ENCODE data around the gene TAL1.

Gene TAL1

DNA sequence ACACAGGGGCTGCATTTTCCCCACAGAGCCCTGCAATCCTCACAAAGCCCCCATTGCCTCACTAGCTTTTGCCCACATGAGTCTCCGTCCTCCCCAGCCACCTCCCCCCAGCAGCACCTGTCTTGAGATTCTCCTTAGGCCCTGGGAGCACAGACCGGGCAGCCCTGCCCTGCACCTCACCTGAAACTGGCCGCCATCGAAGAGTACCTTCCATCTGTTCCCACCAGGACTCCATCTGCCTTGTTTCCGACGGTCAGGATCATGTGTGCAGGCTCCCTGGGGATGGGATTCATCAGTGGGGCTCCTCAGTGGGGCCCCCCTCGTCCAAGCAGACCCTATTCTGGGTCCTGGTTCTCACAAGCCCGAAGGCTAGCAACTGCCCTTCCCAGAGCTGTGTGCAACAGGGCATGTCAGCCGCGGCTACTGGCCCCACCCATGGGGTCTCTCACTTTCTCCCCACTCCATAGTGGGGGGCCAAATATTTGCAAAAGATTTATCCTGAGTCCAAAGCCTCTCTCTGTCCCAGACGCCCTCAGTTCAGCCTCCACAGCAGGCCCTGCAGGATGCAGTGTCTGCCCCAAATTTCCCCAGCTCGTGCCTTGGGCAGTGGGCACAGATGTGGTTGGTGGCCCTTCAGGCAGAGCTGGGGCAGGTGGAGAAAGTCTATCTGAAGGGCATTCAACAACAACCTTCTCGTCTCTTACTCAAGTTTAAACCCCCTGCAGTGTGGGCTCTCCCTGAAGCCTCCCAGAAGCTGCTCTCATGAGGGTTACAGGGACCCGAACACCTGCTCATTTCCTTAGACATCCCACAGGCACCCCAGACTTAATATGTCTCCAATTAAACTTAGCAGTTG lies 47.0 kb downstream of the TAL1 start:
- Histone ChIP-seq H3K27ac (no peak overlapping the region), H3K36me3 (no peaks in the 10 kb centered on the region), H3K4me3 (ENCODE audit: low read depth in 1 of 2, low read length in 1 of 2) (no peak overlapping the region), H3K27me3 (peaks cover 37% of the 10 kb centered on the region), H3K9me3 (no peaks in the 10 kb centered on the region), H3K4me1 (ENCODE audit: control insufficient read depth in 1 of 2, insufficient read depth in 1 of 2, low read depth in 1 of 2, low read length in 1 of 2) (no peaks in the 10 kb centered on the region)
- TF ChIP-seq, protein P1, sequence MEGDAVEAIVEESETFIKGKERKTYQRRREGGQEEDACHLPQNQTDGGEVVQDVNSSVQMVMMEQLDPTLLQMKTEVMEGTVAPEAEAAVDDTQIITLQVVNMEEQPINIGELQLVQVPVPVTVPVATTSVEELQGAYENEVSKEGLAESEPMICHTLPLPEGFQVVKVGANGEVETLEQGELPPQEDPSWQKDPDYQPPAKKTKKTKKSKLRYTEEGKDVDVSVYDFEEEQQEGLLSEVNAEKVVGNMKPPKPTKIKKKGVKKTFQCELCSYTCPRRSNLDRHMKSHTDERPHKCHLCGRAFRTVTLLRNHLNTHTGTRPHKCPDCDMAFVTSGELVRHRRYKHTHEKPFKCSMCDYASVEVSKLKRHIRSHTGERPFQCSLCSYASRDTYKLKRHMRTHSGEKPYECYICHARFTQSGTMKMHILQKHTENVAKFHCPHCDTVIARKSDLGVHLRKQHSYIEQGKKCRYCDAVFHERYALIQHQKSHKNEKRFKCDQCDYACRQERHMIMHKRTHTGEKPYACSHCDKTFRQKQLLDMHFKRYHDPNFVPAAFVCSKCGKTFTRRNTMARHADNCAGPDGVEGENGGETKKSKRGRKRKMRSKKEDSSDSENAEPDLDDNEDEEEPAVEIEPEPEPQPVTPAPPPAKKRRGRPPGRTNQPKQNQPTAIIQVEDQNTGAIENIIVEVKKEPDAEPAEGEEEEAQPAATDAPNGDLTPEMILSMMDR (IDR thresholded peaks at IDR 0.05), result no peak

- H3K27ac ChIP-seq, result no peak overlapping the region
- no peak overlapping the region for H3K4me3 ChIP-seq (ENCODE audit: low read depth in 1 of 2, low read length in 1 of 2)
- TF ChIP-seq, protein P1 (IDR thresholded peaks at IDR 0.05), result no peak
- H3K27me3 ChIP-seq, result peaks cover 45% of the 10 kb centered on the region
- H3K4me1 ChIP-seq (ENCODE audit: control insufficient read depth in 1 of 2, insufficient read depth in 1 of 2, low read depth in 1 of 2, low read length in 1 of 2), result peaks cover 2 to 4% of the 10 kb centered on the region in 2 experiments
- no peaks in the 10 kb centered on the region for H3K36me3 ChIP-seq
- H3K9me3 ChIP-seq, result no peaks in the 10 kb centered on the region
Observed at GRCh38 chr1:47184090-47184821, 47.8 kb downstream of the TAL1 start.

GRCh38 chr1:47183308-47184089 lies 48.5 kb downstream of the TAL1 start:
- Histone ChIP-seq H3K9me3 (no peaks in the 10 kb centered on the region), H3K4me1 (ENCODE audit: control insufficient read depth in 1 of 2, insufficient read depth in 1 of 2, low read depth in 1 of 2, low read length in 1 of 2) (peaks cover 4 to 6% of the 10 kb centered on the region in 2 experiments), H3K4me3 (ENCODE audit: low read depth in 1 of 2, low read length in 1 of 2) (no peak overlapping the region), H3K36me3 (no peaks in the 10 kb centered on the region), H3K27ac (no peak overlapping the region), H3K27me3 (peaks cover 47% of the 10 kb centered on the region)
- TF ChIP-seq, protein P1 (IDR thresholded peaks at IDR 0.05), result no peak

- Histone ChIP-seq H3K27me3 (peaks cover 47% of the 10 kb centered on the region), H3K36me3 (no peaks in the 10 kb centered on the region), H3K9me3 (no peaks in the 10 kb centered on the region), H3K4me3 (ENCODE audit: low read depth in 1 of 2, low read length in 1 of 2) (no peak overlapping the region), H3K4me1 (ENCODE audit: control insufficient read depth in 1 of 2, insufficient read depth in 1 of 2, low read depth in 1 of 2, low read length in 1 of 2) (peaks cover 4 to 6% of the 10 kb centered on the region in 2 experiments), H3K27ac (no peak overlapping the region)
- TF ChIP-seq, protein P1 (IDR thresholded peaks at IDR 0.05), result no peak
Observed at GRCh38 chr1:47182676-47183235, 49.3 kb downstream of the TAL1 start.

Measured in neutrophil (primary cell).